Smooth muscle cell of the pulmonary artery (primary cell): ENCODE measurements around the gene HNRNPUL1. TPM values are rescaled to one million over a fixed set of nuclear protein-coding genes. Genes with fewer than 3 reads are reported as not detected.

ENCODE experiments used
- total RNA-seq: library from RNA; depleted of rRNA; stranded (reverse); fragments of >200 nt; gene quantifications from 2 replicates; pipeline ENCODE4 v1.2.3, GENCODE V29; 2014

Gene HNRNPUL1
- 90.1 and 90.8 TPM in 2 replicates for total RNA-seq

DNA sequence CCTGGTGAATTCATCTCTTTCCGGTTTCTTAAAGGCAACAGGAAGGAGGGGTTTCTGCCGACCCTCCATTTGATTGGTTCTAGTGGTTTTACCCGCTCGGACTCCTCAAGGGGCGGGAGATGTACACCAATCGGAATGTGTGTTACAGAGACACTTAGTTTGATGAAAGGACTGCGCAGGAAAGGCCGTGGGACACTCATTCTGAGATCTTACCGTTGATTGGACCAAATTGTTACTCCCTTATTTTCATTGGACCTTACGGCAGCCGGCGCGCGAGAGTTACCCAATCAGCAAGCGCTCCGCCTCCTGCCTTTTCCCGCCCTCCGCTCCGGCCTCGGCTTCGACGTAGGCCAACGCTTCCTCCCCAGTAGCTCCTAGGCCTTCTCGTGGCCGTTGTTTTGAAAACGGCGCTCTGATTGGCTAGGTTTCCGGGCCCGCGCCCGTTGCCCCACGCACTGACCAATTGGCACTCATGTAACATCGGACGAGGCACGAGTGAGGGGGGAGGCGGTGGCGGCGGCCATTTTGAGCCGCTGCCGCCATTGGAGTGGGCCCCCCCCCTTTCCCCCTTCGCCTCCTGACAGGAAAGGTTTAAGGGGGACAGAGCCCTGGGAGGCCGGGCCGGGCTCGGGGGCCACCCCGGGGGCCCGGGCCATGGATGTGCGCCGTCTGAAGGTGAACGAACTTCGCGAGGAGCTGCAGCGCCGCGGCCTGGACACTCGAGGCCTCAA, at the start of gene HNRNPUL1:
TSS of gene HNRNPUL1 (plus strand) at position 523 of the 731 bp plus-strand sequence. CDS start at position 655, 132 bp downstream.

DNA sequence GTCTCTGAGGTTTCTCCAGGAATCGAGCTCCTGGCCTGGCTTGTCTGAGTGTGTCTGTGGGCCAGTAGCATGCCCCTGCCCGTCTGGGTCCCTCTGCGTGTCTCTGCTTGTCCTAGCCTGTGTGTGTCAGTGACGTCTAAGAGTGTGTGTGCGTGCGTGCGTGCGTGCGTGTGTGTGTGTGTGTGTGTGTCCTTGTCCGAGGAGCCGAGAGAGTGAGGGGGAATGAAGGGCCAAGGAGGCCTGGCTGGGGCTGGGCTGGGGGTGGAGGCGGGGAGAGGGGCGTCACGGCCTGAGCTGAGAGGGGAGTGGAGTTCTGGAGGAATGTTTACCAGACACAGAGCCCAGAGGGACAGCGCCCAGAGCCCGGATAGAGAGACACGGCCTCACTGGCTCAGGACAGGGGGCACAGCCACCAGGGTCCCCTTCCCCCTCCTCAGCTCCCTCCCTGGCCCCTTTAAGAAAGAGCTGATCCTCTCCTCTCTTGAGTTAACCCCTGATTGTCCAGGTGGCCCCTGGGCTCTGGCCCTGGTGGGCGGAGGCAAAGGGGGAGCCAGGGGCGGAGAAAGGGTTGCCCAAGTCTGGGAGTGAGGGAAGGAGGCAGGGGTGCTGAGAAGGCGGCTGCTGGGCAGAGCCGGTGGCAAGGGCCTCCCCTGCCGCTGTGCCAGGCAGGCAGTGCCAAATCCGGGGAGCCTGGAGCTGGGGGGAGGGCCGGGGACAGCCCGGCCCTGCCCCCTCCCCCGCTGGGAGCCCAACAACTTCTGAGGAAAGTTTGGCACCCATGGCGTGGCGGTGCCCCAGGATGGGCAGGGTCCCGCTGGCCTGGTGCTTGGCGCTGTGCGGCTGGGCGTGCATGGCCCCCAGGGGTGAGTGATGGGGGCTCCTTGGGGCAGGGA, 45.3 kb upstream of the HNRNPUL1 start, which contains the start of gene AXL:
TSS of gene AXL (plus strand) at position 609 of the 893 bp plus-strand sequence. CDS start at position 779, 170 bp downstream.

GRCh38 chr19:41310033-41310831, 46.1 kb downstream of the HNRNPUL1 start, which contains the start of gene CCDC97:
Gene CCDC97 (plus strand): TSS chr19:41310172. CDS start chr19:41310311, 139 bp downstream.

GRCh38 chr19:41353466-41354342, 89.5 kb downstream of the HNRNPUL1 start, which contains the start of gene TGFB1:
Gene TGFB1 (minus strand): TSS chr19:41353922. CDS start chr19:41353044, 878 bp downstream.

Other genes starting within 250 kb of the HNRNPUL1 start
- gene CYP2A13, start 175.9 kb upstream of the HNRNPUL1 start, total RNA-seq, result not detected in 2 replicates
- not detected in 2 replicates for gene CYP2F1, start 149.9 kb upstream of the HNRNPUL1 start, total RNA-seq
- gene CYP2S1, start 71.2 kb upstream of the HNRNPUL1 start, total RNA-seq, result 0.13 and 0.46 TPM in 2 replicates
- 378 and 448 TPM in 2 replicates for gene AXL, start 45.1 kb upstream of the HNRNPUL1 start, total RNA-seq
- 8.5 and 10.9 TPM in 2 replicates for gene CCDC97, start 45.8 kb downstream of the HNRNPUL1 start, total RNA-seq
- gene TGFB1, start 89.5 kb downstream of the HNRNPUL1 start, total RNA-seq, result 44.2 and 105 TPM in 2 replicates
- gene B9D2, start 99.8 kb downstream of the HNRNPUL1 start, total RNA-seq, result 4.0 and 4.5 TPM in 2 replicates
- 3.6 and 6.5 TPM in 2 replicates for gene TMEM91, start 112.2 kb downstream of the HNRNPUL1 start, total RNA-seq
- gene EXOSC5, start 133.0 kb downstream of the HNRNPUL1 start, total RNA-seq, result 10.1 and 14.4 TPM in 2 replicates
- gene BCKDHA, start 133.4 kb downstream of the HNRNPUL1 start, total RNA-seq, result 52.6 and 61.1 TPM in 2 replicates
- gene B3GNT8, start 163.0 kb downstream of the HNRNPUL1 start, total RNA-seq, result 2.2 and 2.3 TPM in 2 replicates
- 28.6 and 33.4 TPM in 2 replicates for gene DMAC2, start 175.5 kb downstream of the HNRNPUL1 start, total RNA-seq
- not detected in 2 replicates for gene ERICH4, start 178.8 kb downstream of the HNRNPUL1 start, total RNA-seq